Stimulated activated CD8-positive, alpha-beta memory T cell treated with anti-CD3 and anti-CD28 coated beads, Interleukin-15, amount 100 ng/mL, for 24 hours (primary cell): ENCODE measurements around the gene ARRDC5.
A peak's percentile ranks its signal among the peaks of the same experiment; 100 is the strongest.
"Not testable (repeated sequence)": the region's sequence is repeated elsewhere in the genome, so short reads cannot be mapped to it uniquely, and the experiment has no call there.

Source experiments
- DNase-seq: peaks from one replicate; pipeline ENCODE4 v3.0.0-alpha.2; 2020; ENCODE audit warnings: low read depth

ARRDC5 gene

DNA sequence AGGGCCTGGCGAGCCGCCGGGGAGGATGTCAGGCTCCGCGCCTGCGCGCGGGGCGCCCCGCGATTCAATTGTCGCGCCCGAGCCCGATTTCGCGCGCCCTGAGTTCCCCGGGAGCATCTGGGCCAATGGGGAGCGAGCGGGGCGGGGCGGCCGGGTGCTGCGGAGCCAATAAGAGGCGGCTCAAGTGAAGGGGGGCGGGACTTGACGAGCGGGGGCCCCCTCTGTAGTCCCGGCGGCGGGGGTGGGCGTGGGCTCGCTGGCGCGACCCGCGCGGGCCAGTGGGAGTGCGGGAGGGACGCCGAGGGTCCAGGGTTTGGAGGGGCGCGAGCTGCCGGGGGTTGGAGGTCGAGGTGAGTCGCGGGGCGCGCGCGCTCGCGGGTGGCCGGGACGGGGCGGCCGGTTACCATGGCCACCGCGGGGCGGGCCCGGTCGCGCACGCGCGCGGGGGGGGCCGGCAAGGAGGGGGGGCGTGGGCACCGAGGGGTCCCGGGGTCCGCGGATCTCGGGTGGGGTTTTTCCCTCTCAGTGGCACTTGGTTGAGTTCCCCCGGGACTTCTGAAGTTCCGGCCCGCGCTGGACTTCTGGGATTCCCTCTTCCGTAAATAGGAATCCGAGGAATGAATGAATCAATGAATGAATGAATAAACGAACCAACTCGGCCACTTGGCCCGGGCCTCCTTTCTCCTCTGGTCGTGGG lies 7.3 kb upstream of the ARRDC5 start:
- peak; percentile 87 for DNase-seq

DNA sequence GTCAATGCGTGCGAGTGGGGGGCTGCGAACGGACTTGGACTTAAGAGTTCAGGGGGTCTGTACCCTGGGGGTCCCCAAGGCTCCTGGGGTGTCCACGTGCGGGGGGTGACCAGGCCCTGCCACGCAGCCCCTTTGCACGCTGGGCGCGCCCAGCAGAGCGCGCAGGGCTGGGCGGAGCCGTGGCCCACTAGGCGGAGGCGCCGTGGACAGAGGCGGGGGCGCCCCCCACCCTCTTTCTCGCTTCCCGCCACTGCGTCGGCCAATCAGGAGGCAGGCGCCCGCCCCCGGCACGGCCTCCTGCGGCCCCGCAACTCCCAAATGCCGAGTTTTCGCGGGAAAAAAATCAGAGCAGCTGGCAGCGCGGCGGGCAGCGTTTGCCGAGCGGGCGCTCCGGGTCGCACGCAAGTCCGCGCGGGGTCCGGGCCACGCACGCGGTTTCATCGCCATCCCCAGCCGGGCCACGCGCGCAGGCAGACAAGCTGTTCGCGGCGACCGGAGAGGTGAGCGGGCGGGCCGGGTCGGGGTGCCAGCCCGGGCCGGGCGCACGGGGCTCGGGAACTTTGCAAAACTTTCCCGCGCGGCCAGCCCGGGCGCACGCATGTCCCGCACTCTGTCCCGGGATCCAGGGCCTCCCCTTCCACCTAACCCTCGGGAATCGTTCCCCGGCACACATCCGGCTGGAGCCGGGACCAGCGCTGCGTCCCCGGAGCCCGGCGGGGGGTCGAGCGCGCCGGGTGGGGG lies 6.6 kb upstream of the ARRDC5 start, which contains the start of gene UHRF1:
Gene UHRF1 (plus strand): TSS at position 346 of the 741 bp plus-strand sequence. CDS start 1,385 bp downstream, outside the sequence.
- DNase-seq = peak; percentile 47

DNA sequence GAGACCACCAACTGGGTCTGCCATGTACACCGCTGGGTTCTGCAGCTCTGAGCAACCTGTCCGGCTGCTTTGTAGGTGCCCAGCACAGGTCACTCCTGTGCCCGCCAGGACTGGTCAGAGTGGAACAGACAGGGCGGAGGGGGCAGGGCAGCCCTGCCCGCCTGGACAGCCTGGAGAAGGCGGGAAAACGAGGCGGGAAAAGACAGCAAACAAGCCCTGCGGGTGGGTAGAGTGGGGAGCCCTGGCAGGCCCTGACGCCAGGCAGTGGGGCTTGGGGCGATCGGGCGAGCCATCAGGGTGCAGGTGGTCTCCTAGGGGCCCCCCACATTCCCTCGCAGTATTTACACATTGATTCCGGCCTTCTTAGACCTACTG lies 6.1 kb upstream of the ARRDC5 start:
- DNase-seq = no peak

DNA sequence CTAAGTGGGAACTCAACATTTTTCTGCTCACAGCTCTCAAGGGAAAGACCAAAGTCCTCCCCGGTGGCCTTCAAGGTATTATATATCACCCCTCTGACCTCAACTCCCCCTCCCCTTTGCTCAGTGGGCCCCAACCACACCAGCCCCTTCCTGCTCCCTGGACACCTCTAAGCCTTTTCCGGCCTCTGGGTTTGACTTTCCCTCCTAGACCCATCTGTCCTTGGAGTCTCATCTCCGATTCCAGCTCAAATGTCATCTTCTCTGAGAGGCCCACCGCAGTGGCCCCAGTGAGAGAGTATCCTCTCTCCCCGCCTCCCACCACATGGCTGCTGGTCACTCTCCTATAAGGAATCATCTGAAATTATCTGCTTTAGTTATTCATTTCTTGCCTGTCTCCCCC lies 5.7 kb upstream of the ARRDC5 start:
- DNase-seq = no peak

DNA sequence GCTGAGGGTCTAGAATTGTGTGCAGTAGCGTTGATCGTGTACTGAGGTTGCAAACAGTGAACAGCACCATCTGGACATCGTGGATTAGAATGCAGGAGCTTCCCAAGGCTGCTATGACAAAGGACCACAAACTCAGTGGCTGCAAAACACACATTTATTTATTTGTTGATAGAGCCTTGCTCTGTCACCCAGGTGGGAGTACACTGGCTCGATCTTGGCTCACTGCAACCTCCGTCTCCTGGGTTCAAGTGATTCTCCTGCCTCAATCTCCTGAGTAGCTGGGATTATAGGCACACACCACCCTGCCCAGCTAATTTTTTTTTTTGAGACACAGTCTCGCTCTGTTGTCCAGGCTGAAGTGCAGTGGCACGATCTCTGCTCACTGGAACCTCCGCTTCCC lies 4.3 kb upstream of the ARRDC5 start:
- no peak for DNase-seq

DNA sequence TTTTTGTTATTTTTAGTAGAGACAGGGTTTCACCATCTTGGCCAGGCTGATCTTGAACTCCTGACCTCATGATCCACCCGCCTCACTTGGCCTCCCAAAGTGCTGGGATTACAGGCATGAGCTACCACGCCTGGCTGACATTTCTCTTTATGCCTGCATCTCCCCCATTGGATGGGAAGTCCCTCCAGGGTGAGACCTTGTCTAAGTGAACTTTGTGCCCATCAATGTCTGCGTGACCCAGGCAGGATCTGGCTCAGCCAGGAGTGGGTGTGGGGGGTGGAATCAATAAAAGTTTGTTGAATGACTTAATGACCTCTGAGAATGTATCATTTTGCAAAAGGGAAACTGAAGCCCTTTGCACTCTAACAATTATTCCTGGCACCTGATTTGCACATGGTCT lies 1.8 kb upstream of the ARRDC5 start:
- DNase-seq = no peak

DNA sequence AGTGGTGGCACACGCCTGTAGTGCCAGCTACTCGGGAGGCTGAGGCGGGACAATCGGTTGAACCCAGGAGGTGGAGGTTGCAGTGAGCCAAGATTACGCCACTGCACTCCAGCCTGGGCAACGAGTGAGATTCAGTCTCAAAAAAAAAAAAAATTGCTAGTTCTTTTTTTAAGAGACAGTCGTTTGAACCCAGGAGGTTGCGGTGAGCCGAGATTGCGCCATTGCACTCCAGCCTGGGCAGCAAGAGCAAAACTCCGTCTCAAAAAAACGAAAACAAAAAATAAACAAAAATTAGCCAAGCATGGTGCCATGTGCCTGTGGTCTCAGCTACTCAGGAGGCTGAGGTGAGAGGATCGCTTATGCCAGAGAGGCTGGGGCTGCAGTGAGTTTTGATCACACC lies 1.8 kb downstream of the ARRDC5 start:
- DNase-seq = not testable (repeated sequence)

DNA sequence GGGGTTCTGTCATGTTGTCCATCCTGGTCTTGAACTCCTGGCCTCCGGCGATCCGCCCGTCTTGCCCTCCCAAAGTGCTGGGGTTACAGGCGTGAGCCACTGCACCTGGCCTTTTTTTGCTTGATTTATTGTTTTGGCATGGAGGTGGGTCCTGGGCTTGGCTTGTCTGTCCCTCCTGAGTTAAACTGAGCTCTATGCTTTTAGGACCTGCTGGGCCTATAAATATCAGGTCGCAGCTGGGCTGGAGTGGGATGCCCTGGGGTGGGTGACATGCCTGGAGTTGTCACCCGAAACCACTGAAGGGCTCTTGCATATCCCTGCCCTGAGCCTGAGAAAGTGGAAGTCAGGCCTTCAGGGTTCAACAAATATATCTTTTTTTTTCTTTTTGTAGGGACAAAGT lies 5.5 kb downstream of the ARRDC5 start:
- no peak for DNase-seq

DNA sequence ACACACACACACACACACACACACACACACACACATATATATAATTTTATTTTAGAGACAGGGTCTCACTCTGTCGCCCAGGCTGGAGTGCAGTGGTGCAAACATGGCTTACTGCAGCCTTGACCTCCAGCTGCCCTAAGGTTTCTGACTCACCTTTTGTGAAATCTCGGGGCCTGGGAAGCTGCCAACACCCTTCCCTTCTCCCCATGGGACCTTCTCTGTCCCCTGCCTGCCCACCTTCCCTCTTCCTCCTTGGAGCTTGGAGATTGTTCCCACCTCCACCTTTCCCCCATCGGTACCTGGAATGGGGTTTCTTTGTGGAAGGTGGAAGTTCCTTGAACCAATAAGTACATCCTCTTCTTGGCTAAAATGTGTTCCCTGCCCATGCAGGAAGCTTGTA lies 6.3 kb downstream of the ARRDC5 start:
- DNase-seq = no peak

DNA sequence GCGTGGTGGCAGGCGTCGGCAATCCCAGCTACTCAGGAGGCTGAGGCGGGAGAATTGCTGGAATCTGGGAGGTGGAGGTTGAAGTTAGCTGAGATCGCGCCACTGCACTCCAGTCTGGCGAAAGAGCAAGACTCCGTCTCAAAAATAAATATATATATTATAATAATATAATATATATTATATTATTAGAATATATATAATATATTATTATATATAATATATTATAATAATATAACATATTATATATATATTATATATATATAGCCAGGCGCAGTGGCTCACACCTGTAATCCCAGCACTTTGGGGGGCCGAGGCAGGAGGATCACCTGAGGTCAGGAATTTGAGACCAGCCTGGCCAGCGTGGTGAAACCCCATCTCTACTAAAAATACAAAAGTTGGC lies 9.7 kb downstream of the ARRDC5 start:
- DNase-seq = not testable (repeated sequence)

DNA sequence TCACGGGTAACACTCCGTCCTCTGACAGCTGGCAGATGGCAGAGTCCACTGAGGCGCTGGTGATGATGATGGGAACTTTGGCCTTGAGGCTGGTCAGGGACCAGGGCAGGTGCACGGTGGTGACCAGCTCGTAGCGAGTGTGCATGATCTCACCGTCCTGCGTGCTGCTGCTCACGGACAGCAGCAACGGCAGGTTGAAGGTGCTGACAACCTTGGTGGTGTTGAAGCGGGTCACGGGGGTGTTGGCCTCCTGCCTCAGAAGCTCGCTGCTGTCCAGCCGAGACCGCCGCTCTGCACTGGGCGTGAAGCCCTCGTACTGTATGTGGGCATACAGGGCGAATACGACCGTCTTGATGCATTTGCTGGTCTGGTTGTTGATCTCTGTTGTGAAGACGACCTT lies 11.6 kb downstream of the ARRDC5 start:
- no peak for DNase-seq

DNA sequence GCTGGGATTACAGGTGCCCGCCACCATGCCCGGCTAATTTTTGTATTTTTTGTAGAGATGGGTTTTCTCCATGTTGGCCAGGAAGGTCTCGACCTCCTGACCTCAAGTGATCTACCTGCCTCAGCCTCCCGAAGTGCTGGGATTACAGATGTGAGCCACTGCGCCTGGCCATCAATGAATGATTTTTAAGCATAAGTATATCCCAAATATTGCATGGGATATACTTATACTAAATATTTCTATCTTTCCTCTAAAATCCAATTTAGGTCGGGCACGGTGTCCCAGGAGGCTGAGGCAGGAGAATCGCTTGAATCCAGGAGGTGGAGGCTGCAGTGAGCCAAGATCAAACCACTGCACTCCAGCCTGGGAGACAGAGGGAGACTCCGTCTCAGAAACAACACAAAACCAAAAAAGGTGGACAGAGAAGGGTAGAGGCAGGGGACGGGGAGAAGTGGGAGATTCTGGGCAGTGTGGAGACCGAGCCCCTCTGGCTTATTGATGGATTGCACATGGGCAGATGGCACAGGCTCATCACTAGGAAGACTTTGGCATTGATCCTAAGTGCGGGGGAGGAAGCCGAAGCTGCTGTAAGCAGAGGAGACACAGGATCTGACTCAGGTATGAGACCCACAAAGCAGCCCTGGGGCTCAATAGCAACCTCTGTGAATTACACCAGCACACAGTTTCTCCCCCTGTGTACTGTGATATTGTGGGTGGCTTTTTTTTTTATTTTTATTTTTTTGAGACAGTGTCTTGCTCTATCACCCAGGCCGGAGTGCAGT lies 13.5 kb downstream of the ARRDC5 start:
- no peak for DNase-seq

DNA sequence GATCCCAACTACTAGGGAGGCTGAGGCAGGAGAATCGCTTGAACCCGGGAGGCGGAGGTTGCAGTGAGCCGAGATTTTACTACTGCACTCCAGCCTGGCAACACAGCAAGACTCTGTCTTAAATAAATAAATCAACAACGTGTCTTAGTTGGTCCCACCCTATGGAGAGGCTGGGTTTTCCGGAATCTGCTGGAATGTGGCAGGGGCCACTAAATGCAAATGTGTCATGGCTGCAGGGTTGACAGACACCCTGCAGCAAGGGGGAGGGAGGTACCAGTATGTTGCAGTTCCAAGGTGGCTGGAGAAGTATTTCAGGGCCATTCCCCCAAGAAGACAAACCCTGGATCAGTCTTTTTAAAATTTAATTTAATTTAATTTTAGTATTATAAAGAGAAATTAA lies 14.9 kb downstream of the ARRDC5 start:
- not testable (repeated sequence) for DNase-seq

DNA sequence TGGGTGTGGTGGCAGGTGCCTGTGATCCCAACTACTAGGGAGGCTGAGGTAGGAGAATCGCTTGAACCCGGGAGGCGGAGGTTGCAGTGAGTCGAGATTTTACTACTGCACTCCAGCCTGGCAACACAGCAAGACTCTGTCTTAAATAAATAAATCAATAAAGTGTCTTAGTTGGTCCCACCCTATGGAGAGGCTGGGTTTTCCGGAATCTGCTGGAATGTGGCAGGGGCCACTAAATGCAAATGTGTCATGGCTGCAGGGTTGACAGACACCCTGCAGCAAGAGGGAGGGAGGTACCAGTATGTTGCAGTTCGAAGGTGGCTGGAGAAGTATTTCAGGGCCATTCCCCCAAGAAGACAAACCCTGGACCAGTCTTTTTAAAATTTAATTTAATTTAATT lies 17.7 kb downstream of the ARRDC5 start:
- DNase-seq = not testable (repeated sequence)

DNA sequence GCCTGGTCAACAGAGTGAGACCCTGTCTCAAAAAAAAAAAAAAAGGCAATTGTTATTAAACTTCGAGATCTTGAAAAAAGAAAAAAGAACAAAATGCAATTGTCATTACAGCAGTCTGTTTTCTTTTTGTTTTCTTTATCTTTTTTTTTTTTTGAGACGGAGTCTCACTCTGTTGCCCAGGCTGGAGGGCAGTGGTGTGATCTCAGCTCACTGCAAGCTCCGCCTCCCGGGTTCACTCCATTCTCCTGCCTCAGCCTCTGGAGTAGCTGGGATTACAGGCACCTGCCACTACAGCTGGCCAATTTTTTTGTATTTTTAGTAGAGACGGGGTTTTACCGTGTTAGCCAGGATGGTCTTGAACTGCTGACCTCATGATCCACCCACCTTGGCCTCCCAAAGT lies 19.8 kb downstream of the ARRDC5 start:
- DNase-seq = not testable (repeated sequence)

DNA sequence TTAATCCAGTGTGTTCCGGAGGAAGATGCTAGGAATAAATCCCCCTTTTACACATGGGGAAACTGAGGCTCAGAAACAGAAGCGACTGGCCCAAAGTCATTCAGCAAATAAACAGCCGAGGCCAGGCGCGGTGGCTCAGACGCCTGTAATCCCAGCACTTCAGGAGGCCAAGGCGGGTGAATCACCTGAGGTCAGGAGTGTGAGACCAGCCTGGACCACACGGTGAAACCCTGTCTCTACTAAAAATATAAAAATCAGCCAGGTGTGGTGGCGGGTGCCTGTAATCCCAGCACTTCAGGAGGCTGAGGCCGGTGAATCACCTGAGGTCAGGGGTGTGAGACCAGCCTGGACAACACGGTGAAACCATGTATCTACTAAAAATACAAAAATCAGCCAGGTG lies 23.7 kb downstream of the ARRDC5 start:
- no peak for DNase-seq

DNA sequence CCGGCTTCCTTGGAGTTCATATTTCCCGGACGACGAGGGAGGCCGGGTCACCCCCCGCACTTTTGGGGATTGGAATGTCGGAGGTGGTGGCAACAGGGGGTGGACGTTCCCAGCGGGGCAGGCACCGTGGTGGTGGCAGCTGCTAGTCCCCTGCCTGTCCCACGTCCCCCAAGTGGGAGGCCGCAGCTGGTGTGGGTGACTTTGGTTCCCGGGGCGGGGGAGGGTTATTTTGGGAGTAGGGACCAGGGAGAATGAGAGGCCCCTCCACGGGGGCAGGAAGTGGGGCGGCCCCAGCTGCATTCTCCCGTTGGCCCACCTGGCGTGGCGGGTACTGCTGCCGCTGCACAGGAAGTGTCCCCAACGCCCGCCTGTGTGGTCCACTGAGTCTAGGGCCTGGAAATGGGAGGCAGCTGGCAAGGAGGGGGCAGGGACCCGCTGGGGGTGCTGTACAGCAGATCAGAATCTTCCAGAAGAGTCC lies 24.2 kb downstream of the ARRDC5 start:
- DNase-seq = no peak

DNA sequence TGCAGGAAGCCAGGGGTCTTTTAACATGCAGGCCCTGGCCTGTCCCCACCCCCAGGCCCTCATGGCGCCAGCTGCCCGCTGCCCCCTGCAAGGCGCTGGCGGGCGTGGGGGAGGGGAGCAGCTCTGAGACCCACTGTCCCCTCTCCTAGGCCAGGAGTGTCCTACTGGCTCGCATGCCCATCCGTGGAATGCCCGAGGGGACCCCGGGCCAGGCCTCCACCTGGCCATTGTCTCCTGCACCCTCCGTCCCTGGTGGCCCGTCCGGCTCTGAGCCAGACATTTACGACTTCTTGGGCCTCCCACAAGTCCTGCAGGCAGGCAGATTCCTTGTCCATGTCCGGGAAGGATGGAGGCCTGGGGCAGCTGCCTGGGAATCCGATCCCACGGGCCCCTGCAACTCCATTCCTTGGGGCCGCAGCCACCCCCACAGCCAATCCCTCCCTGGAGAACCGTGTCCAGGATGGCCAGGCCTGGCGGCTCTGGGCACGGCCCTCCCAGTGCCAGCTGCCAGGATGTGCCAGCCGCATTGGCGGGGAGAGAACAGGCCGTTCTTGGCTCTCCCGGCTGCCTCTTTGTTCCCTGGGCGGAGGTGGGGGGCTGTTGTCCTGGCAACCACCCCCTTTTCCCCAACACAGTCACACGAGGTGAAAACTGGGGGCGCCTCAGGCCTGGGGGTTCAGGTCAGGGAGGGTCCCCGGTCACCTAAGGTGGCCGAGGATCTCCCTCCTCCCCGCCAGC lies 24.8 kb downstream of the ARRDC5 start:
- DNase-seq = no peak

DNA sequence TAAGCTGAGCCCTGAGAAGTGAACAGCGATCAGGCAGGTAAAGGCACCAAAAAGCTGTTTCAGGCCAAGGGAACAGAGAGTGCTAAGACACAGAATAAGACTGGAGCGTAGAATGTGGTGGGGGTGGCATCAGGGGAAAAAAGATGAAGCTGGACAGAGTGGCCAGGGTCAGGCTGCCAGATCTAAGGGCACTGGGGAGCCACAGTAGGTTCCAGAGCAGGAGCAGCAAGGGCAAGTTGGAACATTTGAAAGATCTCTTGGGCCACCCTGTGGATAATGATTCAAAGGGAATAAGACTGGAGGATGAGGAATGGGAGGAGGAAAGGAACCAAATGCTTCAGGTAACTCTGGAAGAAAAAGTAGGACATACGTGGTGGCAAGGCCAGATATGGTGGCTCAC lies 28.8 kb downstream of the ARRDC5 start:
- no peak for DNase-seq

DNA sequence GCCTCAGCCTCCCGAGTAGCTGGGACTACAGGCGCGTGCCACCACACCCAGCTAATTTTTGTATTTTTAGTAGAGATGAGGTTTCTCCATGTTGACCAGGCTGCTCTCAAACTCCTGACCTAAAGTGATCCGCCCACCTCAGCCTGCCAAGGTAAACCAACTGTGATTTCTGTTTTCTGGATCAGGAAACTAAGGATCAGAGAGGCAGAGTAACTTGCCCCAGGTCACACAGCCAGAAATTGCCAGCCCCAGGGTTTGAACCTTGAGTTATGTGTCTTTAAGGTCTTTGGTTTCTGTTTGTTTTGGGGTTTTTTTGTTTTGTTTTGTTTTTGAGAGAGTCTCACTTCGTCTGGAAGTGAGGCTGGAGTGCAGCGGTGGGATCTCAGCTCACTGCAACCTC lies 31.0 kb downstream of the ARRDC5 start:
- DNase-seq = no peak

DNA sequence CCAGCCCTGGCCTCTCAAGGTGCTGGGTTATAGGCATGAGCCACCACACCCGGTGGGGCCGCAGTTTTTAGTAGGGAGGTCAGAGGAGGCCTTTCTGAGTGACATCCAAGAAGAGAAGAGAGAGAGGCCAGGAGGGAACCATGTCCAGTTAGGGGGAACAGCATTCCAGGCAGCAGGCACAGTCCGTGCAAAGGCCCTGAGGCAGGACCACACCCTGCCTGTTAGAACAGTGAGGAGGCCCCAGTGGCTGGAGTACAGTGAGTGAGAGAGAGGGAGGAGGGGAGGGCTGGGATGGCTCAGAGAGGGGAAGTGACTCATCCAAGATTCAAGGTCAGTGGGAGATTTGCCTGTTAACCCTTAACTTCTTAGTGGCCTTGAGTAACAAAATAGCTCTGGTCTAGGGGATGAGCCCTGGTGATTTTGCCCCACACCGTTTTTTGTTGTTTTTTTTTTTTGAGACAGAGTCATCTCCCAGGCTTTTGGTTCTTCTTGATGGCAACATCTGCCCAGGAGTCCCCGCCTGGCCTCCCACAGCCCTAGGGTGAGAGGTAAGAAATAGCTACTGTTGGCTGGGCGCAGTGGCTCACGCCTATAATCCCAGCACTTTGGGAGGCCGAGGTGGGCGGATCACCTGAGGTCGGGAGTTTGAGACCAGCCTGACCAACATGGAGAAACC lies 32.5 kb downstream of the ARRDC5 start:
- no peak for DNase-seq
